Panc1 (cell line): Measurements from ENCODE around the gene ZNF248. TPM values are rescaled to one million over a fixed set of nuclear protein-coding genes. Genes with fewer than 3 reads are reported as not detected.

Source experiments
- ATAC-seq: fragments of 200-7000 bp; cut with Tn5 transposase; 2 replicates; pipeline ENCODE4 v1.9.1; 2020; ENCODE audit warnings: mild to moderate bottlenecking, moderate library complexity
- BruUV-seq: library from RNA; stranded (reverse); fragments of 400-500 nt; replicated peaks from 2 replicates; lab custom pipeline; 2021; lab: Mats Ljungman, UMichigan
- CTCF ChIA-PET: fragments of 300-600 bp; sonication (Branson Sonifier 250); formaldehyde crosslinking; loops from one replicate; lab custom pipeline; 2022; ENCODE audit warnings: antibody characterized with exemption; lab: Charles Lee
- POLR2A ChIA-PET: fragments of 300-600 bp; sonication (Branson Sonifier 250); formaldehyde crosslinking; loops from one replicate; lab custom pipeline; 2022; ENCODE audit warnings: antibody characterized with exemption; lab: Charles Lee
- DNase-seq: peaks from one replicate; pipeline ENCODE4 v3.0.0-alpha.2; 2010; ENCODE audit warnings: low read depth, low spot score
- H3K27ac ChIP-seq: 2 replicates; pipeline ENCODE4 v1.5.1; 2011; ENCODE audit warnings: mild to moderate bottlenecking, low read length, inconsistent platforms
- H3K27me3 ChIP-seq: fragments of 200-500 bp; sonication (Bioruptor generic); 2 replicates; pipeline ENCODE4 v1.6.0; 2014; ENCODE audit warnings: low read length, inconsistent platforms; ENCODE audit not compliant: control insufficient read depth, insufficient read depth
- H3K36me3 ChIP-seq: fragments of 200-500 bp; sonication (Bioruptor generic); 2 replicates; pipeline ENCODE4 v1.5.1; 2014; ENCODE audit warnings: inconsistent platforms, mild to moderate bottlenecking, low read length, moderate library complexity; ENCODE audit not compliant: control insufficient read depth, insufficient read depth
- H3K4me1 ChIP-seq: 2 replicates; pipeline ENCODE4 v1.5.1; 2011; ENCODE audit warnings: inconsistent platforms, mild to moderate bottlenecking, low read length, moderate library complexity; ENCODE audit not compliant: control insufficient read depth, insufficient read depth
- H3K4me3 ChIP-seq, 2 experiments: 2 replicates each; pipeline ENCODE4 v1.5.1; 2011 to 2012; ENCODE audit warnings: low read depth in 2 of 2, low read length in 2 of 2, mild to moderate bottlenecking in 2 of 2, inconsistent platforms in 1 of 2, moderate library complexity in 1 of 2
- H3K9me3 ChIP-seq: fragments of 200-500 bp; sonication (Bioruptor generic); 2 replicates; pipeline ENCODE4 v1.5.1; 2014; ENCODE audit warnings: low read depth, mild to moderate bottlenecking, inconsistent platforms, low read length, moderate library complexity; ENCODE audit not compliant: control insufficient read depth, insufficient read depth
- POLR2AphosphoS5 ChIP-seq: IDR thresholded peaks from 2 replicates; pipeline ENCODE4 v1.6.1; 2012; ENCODE audit warnings: mild to moderate bottlenecking, low read depth, low read length, moderate library complexity
- SIN3A ChIP-seq: IDR thresholded peaks from 2 replicates; pipeline ENCODE4 v1.6.1; 2012; ENCODE audit warnings: low read depth, mild to moderate bottlenecking, low read length, moderate library complexity, borderline replicate concordance; ENCODE audit not compliant: insufficient read depth
- TCF7L2 ChIP-seq: IDR thresholded peaks from 2 replicates; pipeline ENCODE4 v1.6.1; 2011; ENCODE audit warnings: mild to moderate bottlenecking, low read depth, low read length, inconsistent platforms
- in situ Hi-C: cut with HindIII; loops from 2 replicates; pipeline ENCODE4 v1.10.0; 2016; ENCODE audit warnings: low sequenced_read_pairs, low pct_unique_long_range_greater_than_20kb
- intact Hi-C: fragments of 100-400 bp; cut with micrococcal nuclease; formaldehyde crosslinking; loops from one replicate; pipeline ENCODE4 v1.10.0; 2022; ENCODE audit not compliant: unreplicated experiment
- total RNA-seq: library from RNA; stranded (reverse); gene quantifications from one replicate; pipeline ENCODE4 v1.2.1, GENCODE V29; 2021; ENCODE audit not compliant: unreplicated experiment
- TF ChIP-seq, protein P1 (sequence below): fragments of 450-650 bp; IDR thresholded peaks from 2 replicates; pipeline ENCODE4 v1.5.1; 2017; ENCODE audit warnings: mild to moderate bottlenecking
- TF ChIP-seq, protein P2 (sequence below), 2 experiments: IDR thresholded peaks; 2 replicates each; pipeline ENCODE4 v1.6.1; 2011 to 2012; ENCODE audit warnings: low read depth in 2 of 2, control low read depth in 1 of 2, low read length in 1 of 2, mild to moderate bottlenecking in 1 of 2, moderate library complexity in 1 of 2; ENCODE audit not compliant: insufficient read depth in 1 of 2

ZNF248 gene
- total RNA-seq, 1 experiment from 2014 or later, result 8.1 TPM

DNA sequence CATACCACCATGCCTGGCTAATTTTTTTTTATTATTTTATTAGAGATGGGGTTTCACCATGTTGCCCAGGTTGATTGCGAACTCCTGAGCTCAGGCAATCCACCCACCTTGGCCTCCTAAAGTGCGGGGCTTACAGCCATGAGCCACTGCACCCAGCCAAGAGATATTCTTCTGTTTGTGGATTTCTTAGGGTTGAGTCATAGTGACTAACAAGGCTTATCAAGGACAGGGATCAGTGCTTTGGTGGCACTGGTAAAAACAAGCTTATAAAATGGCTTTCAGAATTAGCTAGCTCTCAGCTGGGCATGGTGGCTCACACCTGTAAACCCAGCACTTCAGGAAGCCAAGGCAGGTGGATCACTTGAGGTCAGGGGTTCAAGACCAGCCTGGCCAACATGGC, 122.4 kb downstream of the ZNF248 start:
- ATAC-seq (peak; percentile 95), DNase-seq (peak; percentile 7)
- Histone ChIP-seq H3K36me3 (no peaks in the 10 kb centered on the region), H3K4me1 (no peaks in the 10 kb centered on the region), H3K4me3 (no peak overlapping the region), H3K9me3 (no peaks in the 10 kb centered on the region), H3K27me3 (no peaks in the 10 kb centered on the region), H3K27ac (no peak overlapping the region)
- intact Hi-C loops (no loop called here), in situ Hi-C loops (no loop called here)
- TF ChIP-seq SIN3A (no peak), TCF7L2 (no peak), POLR2AphosphoS5 (no peak)
- TF ChIP-seq, protein P1, sequence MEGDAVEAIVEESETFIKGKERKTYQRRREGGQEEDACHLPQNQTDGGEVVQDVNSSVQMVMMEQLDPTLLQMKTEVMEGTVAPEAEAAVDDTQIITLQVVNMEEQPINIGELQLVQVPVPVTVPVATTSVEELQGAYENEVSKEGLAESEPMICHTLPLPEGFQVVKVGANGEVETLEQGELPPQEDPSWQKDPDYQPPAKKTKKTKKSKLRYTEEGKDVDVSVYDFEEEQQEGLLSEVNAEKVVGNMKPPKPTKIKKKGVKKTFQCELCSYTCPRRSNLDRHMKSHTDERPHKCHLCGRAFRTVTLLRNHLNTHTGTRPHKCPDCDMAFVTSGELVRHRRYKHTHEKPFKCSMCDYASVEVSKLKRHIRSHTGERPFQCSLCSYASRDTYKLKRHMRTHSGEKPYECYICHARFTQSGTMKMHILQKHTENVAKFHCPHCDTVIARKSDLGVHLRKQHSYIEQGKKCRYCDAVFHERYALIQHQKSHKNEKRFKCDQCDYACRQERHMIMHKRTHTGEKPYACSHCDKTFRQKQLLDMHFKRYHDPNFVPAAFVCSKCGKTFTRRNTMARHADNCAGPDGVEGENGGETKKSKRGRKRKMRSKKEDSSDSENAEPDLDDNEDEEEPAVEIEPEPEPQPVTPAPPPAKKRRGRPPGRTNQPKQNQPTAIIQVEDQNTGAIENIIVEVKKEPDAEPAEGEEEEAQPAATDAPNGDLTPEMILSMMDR, result no peak
- TF ChIP-seq, protein P2, sequence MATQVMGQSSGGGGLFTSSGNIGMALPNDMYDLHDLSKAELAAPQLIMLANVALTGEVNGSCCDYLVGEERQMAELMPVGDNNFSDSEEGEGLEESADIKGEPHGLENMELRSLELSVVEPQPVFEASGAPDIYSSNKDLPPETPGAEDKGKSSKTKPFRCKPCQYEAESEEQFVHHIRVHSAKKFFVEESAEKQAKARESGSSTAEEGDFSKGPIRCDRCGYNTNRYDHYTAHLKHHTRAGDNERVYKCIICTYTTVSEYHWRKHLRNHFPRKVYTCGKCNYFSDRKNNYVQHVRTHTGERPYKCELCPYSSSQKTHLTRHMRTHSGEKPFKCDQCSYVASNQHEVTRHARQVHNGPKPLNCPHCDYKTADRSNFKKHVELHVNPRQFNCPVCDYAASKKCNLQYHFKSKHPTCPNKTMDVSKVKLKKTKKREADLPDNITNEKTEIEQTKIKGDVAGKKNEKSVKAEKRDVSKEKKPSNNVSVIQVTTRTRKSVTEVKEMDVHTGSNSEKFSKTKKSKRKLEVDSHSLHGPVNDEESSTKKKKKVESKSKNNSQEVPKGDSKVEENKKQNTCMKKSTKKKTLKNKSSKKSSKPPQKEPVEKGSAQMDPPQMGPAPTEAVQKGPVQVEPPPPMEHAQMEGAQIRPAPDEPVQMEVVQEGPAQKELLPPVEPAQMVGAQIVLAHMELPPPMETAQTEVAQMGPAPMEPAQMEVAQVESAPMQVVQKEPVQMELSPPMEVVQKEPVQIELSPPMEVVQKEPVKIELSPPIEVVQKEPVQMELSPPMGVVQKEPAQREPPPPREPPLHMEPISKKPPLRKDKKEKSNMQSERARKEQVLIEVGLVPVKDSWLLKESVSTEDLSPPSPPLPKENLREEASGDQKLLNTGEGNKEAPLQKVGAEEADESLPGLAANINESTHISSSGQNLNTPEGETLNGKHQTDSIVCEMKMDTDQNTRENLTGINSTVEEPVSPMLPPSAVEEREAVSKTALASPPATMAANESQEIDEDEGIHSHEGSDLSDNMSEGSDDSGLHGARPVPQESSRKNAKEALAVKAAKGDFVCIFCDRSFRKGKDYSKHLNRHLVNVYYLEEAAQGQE (IDR thresholded peaks at IDR 0.05; ENCODE audit: insufficient read depth in 1 of 2, low read depth in 2 of 2, low read length in 1 of 2), result no peak
- POLR2A ChIA-PET, result no interaction called here
- BruUV-seq, result no TSS peak
- CTCF ChIA-PET, result no interaction called here

Other genes with a start within 250 kb of the ZNF248 start
- 2.9 TPM for gene ZNF25, start 119.0 kb upstream of the ZNF248 start, total RNA-seq
- 16.9 TPM for gene ZNF33A, start 153.1 kb upstream of the ZNF248 start, total RNA-seq
- gene ZNF37A, start 236.7 kb upstream of the ZNF248 start, total RNA-seq, result 6.6 TPM